ENCODE results near the gene EPB41L5. TPM values are rescaled to one million over a fixed set of nuclear protein-coding genes. Genes with fewer than 3 reads are reported as not detected.

The EPB41L5 gene
- total and polyA plus RNA-seq, 9 of the 15 experiments (the other 6 are each of a cell fraction or from before 2014, with no cell fraction given) = 2.3 to 14.1 (median 8.2) TPM

- TF ChIP-seq, protein P1, sequence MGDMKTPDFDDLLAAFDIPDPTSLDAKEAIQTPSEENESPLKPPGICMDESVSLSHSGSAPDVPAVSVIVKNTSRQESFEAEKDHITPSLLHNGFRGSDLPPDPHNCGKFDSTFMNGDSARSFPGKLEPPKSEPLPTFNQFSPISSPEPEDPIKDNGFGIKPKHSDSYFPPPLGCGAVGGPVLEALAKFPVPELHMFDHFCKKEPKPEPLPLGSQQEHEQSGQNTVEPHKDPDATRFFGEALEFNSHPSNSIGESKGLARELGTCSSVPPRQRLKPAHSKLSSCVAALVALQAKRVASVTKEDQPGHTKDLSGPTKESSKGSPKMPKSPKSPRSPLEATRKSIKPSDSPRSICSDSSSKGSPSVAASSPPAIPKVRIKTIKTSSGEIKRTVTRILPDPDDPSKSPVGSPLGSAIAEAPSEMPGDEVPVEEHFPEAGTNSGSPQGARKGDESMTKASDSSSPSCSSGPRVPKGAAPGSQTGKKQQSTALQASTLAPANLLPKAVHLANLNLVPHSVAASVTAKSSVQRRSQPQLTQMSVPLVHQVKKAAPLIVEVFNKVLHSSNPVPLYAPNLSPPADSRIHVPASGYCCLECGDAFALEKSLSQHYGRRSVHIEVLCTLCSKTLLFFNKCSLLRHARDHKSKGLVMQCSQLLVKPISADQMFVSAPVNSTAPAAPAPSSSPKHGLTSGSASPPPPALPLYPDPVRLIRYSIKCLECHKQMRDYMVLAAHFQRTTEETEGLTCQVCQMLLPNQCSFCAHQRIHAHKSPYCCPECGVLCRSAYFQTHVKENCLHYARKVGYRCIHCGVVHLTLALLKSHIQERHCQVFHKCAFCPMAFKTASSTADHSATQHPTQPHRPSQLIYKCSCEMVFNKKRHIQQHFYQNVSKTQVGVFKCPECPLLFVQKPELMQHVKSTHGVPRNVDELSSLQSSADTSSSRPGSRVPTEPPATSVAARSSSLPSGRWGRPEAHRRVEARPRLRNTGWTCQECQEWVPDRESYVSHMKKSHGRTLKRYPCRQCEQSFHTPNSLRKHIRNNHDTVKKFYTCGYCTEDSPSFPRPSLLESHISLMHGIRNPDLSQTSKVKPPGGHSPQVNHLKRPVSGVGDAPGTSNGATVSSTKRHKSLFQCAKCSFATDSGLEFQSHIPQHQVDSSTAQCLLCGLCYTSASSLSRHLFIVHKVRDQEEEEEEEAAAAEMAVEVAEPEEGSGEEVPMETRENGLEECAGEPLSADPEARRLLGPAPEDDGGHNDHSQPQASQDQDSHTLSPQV (IDR thresholded peaks at IDR 0.05) = no peak
- TF ChIP-seq MEF2A (IDR thresholded peaks at IDR 0.05; ENCODE audit: control insufficient read depth, low read depth, low read length) (no peak), HMG20A (CRISPR knock-in tag; conservative IDR thresholded peaks at IDR 0.05) (no peak), FOSL1 (tag; conservative IDR thresholded peaks at IDR 0.05) (no peak), MAZ (CRISPR knock-in tag; conservative IDR thresholded peaks at IDR 0.05 in 1 of 2, IDR thresholded peaks at IDR 0.05 in 1 of 2) (no peak), PTBP1 (IDR thresholded peaks at IDR 0.05; ENCODE audit: low read depth, low read length) (no peak), GTF2E2 (tag; IDR thresholded peaks at IDR 0.05) (no peak)
- TF ChIP-seq, protein P2, sequence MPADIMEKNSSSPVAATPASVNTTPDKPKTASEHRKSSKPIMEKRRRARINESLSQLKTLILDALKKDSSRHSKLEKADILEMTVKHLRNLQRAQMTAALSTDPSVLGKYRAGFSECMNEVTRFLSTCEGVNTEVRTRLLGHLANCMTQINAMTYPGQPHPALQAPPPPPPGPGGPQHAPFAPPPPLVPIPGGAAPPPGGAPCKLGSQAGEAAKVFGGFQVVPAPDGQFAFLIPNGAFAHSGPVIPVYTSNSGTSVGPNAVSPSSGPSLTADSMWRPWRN (IDR thresholded peaks at IDR 0.05; ENCODE audit: low read depth) = no peak
Observed at GRCh38 chr2:120091436-120091835, 78.6 kb downstream of the EPB41L5 start (continued).
